ENCODE results near the gene PATJ. TPM values are rescaled to one million over a fixed set of nuclear protein-coding genes. Genes with fewer than 3 reads are reported as not detected.

PATJ gene
- total RNA-seq, 1 experiment from 2014 or later: 47.3 TPM

DNA sequence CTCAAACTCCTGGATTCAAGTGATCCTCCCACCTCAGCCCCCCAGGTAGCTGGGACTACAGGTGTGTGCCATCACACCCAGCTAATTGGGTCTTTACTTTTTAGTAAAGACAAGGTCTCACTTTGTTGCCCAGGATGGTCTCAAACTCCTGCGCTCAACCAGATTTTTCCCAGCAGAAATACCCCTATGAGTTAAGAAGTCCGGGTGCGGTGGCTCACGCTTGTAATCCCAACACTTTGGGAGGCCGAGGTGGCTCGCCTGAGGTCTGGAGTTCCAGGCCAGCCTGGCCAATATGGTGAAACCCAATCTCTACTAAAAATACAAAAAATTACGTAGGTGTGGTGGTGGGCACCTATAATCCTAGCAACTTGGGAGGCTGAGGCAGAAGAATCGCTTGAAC is 445.8 kb downstream of the PATJ start:
- Mint-ChIP-seq H3K9me3 (no peaks in the 10 kb centered on the region), H3K36me3 (ENCODE audit: insufficient read depth in 1 of 3, low read depth in 3 of 3) (no peaks in the 10 kb centered on the region; a peak in 2 of 7 replicates), H3K27ac (peak overlapping the region in 1 of 3 experiments; percentile 55; a peak in 1 of 7 replicates), H3K4me3 (no peak overlapping the region), H3K27me3 (ENCODE audit: low read depth) (no peaks in the 10 kb centered on the region), H3K4me1 (peaks cover 26 to 27% of the 10 kb centered on the region in 2 experiments)
- no peak overlapping the region for H3K23ac ChIP-seq (ENCODE audit: insufficient read length, low read depth, low read length)
- no peak overlapping the region for H3K27ac ChIP-seq (ENCODE audit: insufficient read length, low read depth, low read length)
- no peak for DNase-seq
- no peak for TF ChIP-seq CTCF (conservative IDR thresholded peaks at IDR 0.05)
- H3K79me2 ChIP-seq (ENCODE audit: insufficient read depth, low read length): no peaks in the 10 kb centered on the region
- no peak overlapping the region for H3K4ac ChIP-seq (ENCODE audit: low read depth, low read length)
- no peak overlapping the region for H2BK15ac ChIP-seq (ENCODE audit: low read depth, low read length)
- H3K18ac ChIP-seq (ENCODE audit: insufficient read length, low read depth, low read length): no peak overlapping the region
- H3K14ac ChIP-seq (ENCODE audit: insufficient read depth, low read length): no peak overlapping the region
- no peaks in the 10 kb centered on the region for H3K79me1 ChIP-seq (ENCODE audit: insufficient read depth, low read depth, low read length, poor library complexity, severe bottlenecking)
- H3K9ac ChIP-seq (ENCODE audit: extremely low read depth, insufficient read length, low read length): no peak overlapping the region
- no CpG with 5 or more reads among the region's 8 CpGs for WGBS (ENCODE audit: extremely low coverage, insufficient read length, low lambda C conversion rate)
- no peak overlapping the region for H2AK5ac ChIP-seq (ENCODE audit: insufficient read length, low read length)
- H3K4me2 ChIP-seq (ENCODE audit: insufficient read depth, insufficient read length, low read length): no peak overlapping the region
- H2BK20ac ChIP-seq (ENCODE audit: low read depth, low read length, poor library complexity, severe bottlenecking): no peak overlapping the region
- no peaks in the 10 kb centered on the region for H3K23me2 ChIP-seq (ENCODE audit: insufficient read length, low read depth, low read length, poor library complexity, severe bottlenecking)
- no peak overlapping the region for H4K91ac ChIP-seq (ENCODE audit: insufficient read length, low read depth, low read length)
- H4K8ac ChIP-seq (replicated peaks; ENCODE audit: insufficient read length, low read depth, low read length): no peak overlapping the region
- no peak overlapping the region for H2BK5ac ChIP-seq (ENCODE audit: insufficient read length, low read length)
- no peak overlapping the region for H2BK12ac ChIP-seq (ENCODE audit: insufficient read length, low read depth, low read length)
- H3K9me3 ChIP-seq (ENCODE audit: control insufficient read depth, low read depth, low read length): no peaks in the 10 kb centered on the region
- H4K5ac ChIP-seq (ENCODE audit: insufficient read length, low read depth, low read length): no peak overlapping the region
- H3K4me1 ChIP-seq (ENCODE audit: insufficient read depth, low read length): peaks cover 2% of the 10 kb centered on the region; the same call in 1 of the 2 replicates
- no peaks in the 10 kb centered on the region for H4K20me1 ChIP-seq (ENCODE audit: control insufficient read depth, insufficient read depth, insufficient read length)
- no peak overlapping the region for H3K56ac ChIP-seq (ENCODE audit: insufficient read length, low read depth, low read length)
- no peak overlapping the region for H2AFZ ChIP-seq (ENCODE audit: low read length)
- no peaks in the 10 kb centered on the region for H3K27me3 ChIP-seq (ENCODE audit: insufficient read depth, low read length)
- no peak overlapping the region for H3T11ph ChIP-seq (ENCODE audit: low read length)
- H2BK120ac ChIP-seq (ENCODE audit: low read depth, low read length, poor library complexity, severe bottlenecking): no peak overlapping the region

Measured in H9 (cell line).